Large intestine (tissue), 3 donors: ENCODE results near the gene BMP7. TPM values are rescaled to one million over a fixed set of nuclear protein-coding genes. Genes with fewer than 3 reads are reported as not detected.

ENCODE experiments used
- DNase-seq, 2 donors: peaks; one replicate each; pipeline versions ENCODE4 v3.0.0 to v3.0.0-alpha.2; 2013
- H3K27ac ChIP-seq: one replicate; pipeline ENCODE4 v1.5.1; 2013; ENCODE audit warnings: low read length
- H3K27me3 ChIP-seq: 2 replicates; pipeline ENCODE4 v1.6.1; 2013; ENCODE audit warnings: low read length; ENCODE audit not compliant: control insufficient read depth, insufficient read depth
- H3K36me3 ChIP-seq: 2 replicates; pipeline ENCODE4 v1.6.1; 2013; ENCODE audit warnings: low read length; ENCODE audit not compliant: control insufficient read depth, insufficient read depth
- H3K4me1 ChIP-seq: one replicate; pipeline ENCODE4 v1.6.1; 2013; ENCODE audit warnings: low read length; ENCODE audit not compliant: control insufficient read depth, insufficient read depth
- H3K4me3 ChIP-seq: one replicate; pipeline ENCODE4 v1.5.1; 2013; ENCODE audit warnings: low read length
- H3K9me3 ChIP-seq: one replicate; pipeline ENCODE4 v1.6.1; 2013; ENCODE audit warnings: mild to moderate bottlenecking, low read depth, low read length, moderate library complexity; ENCODE audit not compliant: control insufficient read depth
- WGBS: methylation state at CpG from one replicate; pipeline ENCODE4 v1.1.5; 2013; ENCODE audit warnings: low lambda C conversion rate; ENCODE audit not compliant: insufficient coverage; 5-methylcytosine and 5-hydroxymethylcytosine counted together
- polyA plus RNA-seq: library from polyadenylated mRNA; unstranded; fragments of 120-200 nt; gene quantifications from one replicate; pipeline ENCODE4 v1.2.1, GENCODE V29; 2013

The BMP7 gene
- polyA plus RNA-seq, 1 donor: 3.0 TPM

GRCh38 chr20:57260934-57261333, 5.5 kb downstream of the BMP7 start:
- Histone ChIP-seq H3K4me3 (no peak overlapping the region), H3K9me3 (peaks cover 3% of the 10 kb centered on the region), H3K36me3 (no peaks in the 10 kb centered on the region), H3K27ac (peak overlapping the region; percentile 36), H3K4me1 (peaks cover 6% of the 10 kb centered on the region), H3K27me3 (peaks cover 60% of the 10 kb centered on the region)
- DNase-seq: peak; percentile 34
- no CpG with 5 or more reads among the region's 14 CpGs for WGBS

DNA sequence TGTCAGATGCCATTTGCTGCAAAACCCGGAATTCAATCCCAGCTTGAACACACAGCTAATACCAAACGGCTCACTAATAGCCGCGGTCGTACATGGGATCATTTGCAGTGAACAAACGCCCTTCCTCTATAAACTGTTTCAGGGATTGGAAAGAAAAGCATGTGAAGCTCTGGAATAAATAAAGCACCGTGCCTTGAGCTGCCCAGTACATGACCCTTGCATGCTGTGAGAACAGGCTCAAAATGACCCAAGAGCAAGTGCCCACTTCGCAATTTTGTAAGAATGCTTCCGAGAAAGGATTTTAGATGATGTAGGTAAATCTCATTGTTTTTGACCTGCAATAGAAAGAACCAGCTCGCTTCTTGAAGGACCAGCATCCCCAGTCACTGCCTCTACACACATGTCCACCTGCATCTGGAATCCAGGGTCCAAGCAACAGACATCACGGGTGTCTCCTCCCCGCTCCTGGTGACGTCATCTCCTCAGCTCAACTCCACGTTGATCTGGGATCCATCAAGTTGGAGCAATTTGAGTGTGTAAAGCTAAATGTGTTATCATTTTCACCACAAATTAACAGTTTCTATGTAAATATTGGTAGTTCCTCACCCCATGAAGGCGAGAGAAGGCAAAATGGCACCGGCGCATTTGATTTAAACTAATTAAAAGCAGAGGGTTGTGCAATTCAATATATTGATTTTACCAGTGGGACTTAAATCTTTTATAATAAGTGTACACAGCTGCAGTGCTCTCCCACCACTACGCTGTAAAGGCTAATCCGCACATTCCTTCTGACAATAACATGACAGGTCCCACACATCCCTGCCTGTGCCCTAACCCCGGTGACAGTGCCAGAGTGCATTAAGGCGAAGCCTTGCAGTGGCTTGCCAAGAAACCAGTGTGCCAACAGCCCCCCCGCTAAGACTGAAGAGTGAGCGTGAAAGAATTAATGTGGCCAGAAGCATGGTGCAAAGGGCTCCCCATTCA, 6.2 kb downstream of the BMP7 start:
- H3K27ac ChIP-seq: no peak overlapping the region
- H3K27me3 ChIP-seq: peaks cover 53% of the 10 kb centered on the region
- H3K9me3 ChIP-seq: peaks cover 3% of the 10 kb centered on the region
- WGBS: 90% methylated on average over 2 of the region's 23 CpGs
- no peak overlapping the region for H3K4me3 ChIP-seq
- DNase-seq: no peak
- H3K36me3 ChIP-seq: no peaks in the 10 kb centered on the region
- H3K4me1 ChIP-seq: peaks cover 6% of the 10 kb centered on the region

- H3K9me3 ChIP-seq: no peaks in the 10 kb centered on the region
- no peaks in the 10 kb centered on the region for H3K36me3 ChIP-seq
- peaks cover 6% of the 10 kb centered on the region for H3K4me1 ChIP-seq
- no peak overlapping the region for H3K4me3 ChIP-seq
- peaks cover 45% of the 10 kb centered on the region for H3K27me3 ChIP-seq
- 20% methylated on average over 1 of the region's 21 CpGs for WGBS
- no peak for DNase-seq
- no peak overlapping the region for H3K27ac ChIP-seq
Observed at GRCh38 chr20:57259121-57259937, 7.1 kb downstream of the BMP7 start.

DNA sequence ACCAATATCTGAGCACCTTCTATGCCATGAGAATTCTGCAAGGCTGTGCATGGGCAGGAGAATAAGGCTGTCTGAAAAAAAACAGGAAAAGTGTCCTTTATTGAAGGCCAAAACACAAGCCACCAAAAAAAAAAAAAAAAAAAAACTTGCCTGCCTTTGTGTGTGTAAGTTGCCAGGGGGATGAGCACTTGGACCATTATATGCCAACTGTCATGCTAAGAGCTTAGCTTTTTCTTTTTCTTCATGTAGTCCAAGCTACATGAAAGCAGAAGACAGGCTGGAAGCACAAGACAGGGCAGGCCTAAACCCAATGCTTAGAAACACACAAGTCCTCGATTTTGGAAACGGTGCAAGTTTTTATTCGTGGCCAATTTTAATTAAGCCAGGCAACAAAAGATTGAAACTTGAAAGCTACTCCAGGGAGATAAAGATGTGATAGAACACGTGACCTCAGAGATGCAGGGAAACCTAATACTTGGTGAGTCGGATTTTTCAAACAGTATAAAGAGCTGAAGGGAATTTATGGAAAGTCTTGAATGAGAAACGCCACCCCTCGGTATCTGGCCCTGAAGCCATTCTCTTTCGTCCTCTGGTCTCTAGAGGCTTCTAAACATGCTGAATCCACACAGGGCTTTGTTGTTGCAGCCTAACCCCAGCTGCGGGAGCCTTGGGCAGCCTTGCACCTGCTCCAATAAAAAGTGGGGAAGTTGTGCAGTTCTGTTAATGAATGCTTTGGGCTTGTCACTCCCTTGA, 8.6 kb downstream of the BMP7 start:
- Histone ChIP-seq H3K36me3 (no peaks in the 10 kb centered on the region), H3K4me1 (peaks cover 3% of the 10 kb centered on the region), H3K4me3 (no peak overlapping the region), H3K9me3 (no peaks in the 10 kb centered on the region), H3K27me3 (peaks cover 31% of the 10 kb centered on the region), H3K27ac (no peak overlapping the region)
- DNase-seq: no peak
- WGBS: no CpG with 5 or more reads among the region's 9 CpGs

DNA sequence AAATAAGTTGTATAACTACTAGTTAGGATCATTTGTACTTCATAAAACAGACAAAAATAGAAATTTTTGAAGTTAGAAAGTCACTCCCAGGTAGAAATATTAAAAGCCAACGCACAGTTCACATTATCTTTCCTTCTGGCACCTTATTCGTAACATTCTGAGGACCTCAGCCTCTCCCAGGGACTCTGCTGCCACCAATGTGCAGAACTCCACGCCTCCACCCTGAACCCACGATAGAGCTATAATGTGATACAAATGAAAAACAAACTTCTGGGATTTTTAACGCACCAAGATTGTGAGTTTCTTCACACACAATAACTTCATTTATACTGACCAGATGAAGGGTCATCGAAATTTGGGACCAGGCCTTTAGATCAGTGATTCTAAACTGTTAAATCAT, 9.5 kb downstream of the BMP7 start:
- H3K9me3 ChIP-seq: no peaks in the 10 kb centered on the region
- H3K27ac ChIP-seq: no peak overlapping the region
- H3K27me3 ChIP-seq: peaks cover 25% of the 10 kb centered on the region
- H3K4me1 ChIP-seq: peaks cover 3% of the 10 kb centered on the region
- no peaks in the 10 kb centered on the region for H3K36me3 ChIP-seq
- 82% methylated on average over 3 of the region's 6 CpGs for WGBS
- no peak overlapping the region for H3K4me3 ChIP-seq
- no peak for DNase-seq

DNA sequence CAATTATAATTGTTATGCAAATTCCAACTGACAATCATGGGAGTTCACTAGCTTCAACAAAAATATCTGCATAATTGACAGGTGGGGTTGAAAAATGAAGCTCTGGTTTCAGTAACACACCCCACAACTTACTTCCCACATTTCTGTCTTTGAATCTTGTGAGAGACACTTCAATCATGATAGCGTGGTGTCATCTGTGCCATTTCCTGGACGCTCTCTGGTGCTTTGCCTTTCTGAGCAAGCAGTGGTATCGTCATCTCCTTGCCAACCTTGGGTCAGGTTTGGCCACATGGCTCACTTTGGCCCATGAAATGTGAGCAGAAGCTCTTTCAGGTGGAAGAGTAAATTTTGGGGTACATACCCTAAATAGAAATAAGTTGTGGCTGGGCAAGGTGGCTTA, 10.2 kb downstream of the BMP7 start:
- Histone ChIP-seq H3K27ac (no peak overlapping the region), H3K9me3 (no peaks in the 10 kb centered on the region), H3K36me3 (no peaks in the 10 kb centered on the region), H3K4me3 (no peak overlapping the region), H3K4me1 (peaks cover 3% of the 10 kb centered on the region), H3K27me3 (peaks cover 23% of the 10 kb centered on the region)
- no CpG with 5 or more reads among the region's 3 CpGs for WGBS
- no peak for DNase-seq

DNA sequence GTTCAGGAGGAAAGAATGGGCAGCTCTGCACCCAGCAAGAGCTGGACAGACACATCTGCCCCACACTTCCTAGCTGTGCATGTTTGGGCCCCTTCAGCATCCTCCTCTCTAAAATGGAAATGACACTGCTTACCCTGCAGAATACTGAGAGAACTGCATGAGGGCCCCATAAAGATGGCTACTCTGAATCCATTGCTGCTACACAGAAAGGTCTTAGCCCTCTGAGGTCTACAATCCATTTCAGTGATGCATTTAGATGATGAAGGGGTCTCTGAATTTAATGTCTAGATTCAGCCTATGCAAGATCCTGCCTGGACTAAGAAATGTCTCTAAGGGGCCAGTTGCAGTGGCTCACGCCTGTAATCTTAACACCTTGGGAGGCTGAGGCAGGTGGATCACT, 11.3 kb downstream of the BMP7 start:
- peaks cover 13% of the 10 kb centered on the region for H3K27me3 ChIP-seq

GRCh38 chr20:57252559-57253162, 13.8 kb downstream of the BMP7 start:
- Histone ChIP-seq H3K27me3 (no peaks in the 10 kb centered on the region), H3K4me1 (no peaks in the 10 kb centered on the region), H3K9me3 (no peaks in the 10 kb centered on the region), H3K36me3 (no peaks in the 10 kb centered on the region), H3K4me3 (no peak overlapping the region), H3K27ac (no peak overlapping the region)
- DNase-seq: no peak
- WGBS: no CpG with 5 or more reads among the region's 8 CpGs

More for the DNA sequence above, 11.3 kb downstream of the BMP7 start:
- WGBS: no CpG with 5 or more reads among the region's 1 CpG
- H3K36me3 ChIP-seq: no peaks in the 10 kb centered on the region
- no peaks in the 10 kb centered on the region for H3K9me3 ChIP-seq
- no peak for DNase-seq
- no peak overlapping the region for H3K4me3 ChIP-seq
- H3K27ac ChIP-seq: no peak overlapping the region
- H3K4me1 ChIP-seq: peaks cover 2% of the 10 kb centered on the region

DNA sequence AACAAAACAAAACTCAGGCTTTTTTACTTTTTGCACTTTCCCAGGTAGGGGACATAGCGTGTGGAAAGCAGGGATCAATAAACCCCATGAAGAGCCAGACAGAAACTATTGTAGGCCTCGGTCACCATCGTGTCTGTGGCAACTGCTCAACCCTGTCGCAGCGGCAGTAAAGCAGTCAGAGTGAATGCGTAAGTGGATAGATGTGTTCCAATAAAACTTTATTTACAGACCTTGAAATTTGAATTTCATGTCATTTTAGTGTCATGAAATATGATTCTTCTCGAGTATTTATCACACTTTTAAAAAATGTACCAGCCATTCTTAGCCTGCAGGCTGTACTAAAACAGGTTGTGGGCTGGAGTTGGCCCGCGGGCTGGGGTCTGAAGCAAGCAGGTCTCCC, 14.5 kb downstream of the BMP7 start:
- no peak for DNase-seq
- H3K27me3 ChIP-seq: no peaks in the 10 kb centered on the region
- no peaks in the 10 kb centered on the region for H3K36me3 ChIP-seq
- H3K9me3 ChIP-seq: no peaks in the 10 kb centered on the region
- H3K4me3 ChIP-seq: no peak overlapping the region
- no CpG with 5 or more reads among the region's 9 CpGs for WGBS
- H3K4me1 ChIP-seq: no peaks in the 10 kb centered on the region
- no peak overlapping the region for H3K27ac ChIP-seq
